A673 (cell line): ENCODE results near the gene AAR2. TPM values are rescaled to one million over a fixed set of nuclear protein-coding genes. Genes with fewer than 3 reads are reported as not detected.

Experiments used
- BruUV-seq: library from RNA; stranded (reverse); fragments of 400-500 nt; replicated peaks from 2 replicates; lab custom pipeline; 2021; lab: Mats Ljungman, UMichigan
- CTCF ChIA-PET: fragments of 300-600 bp; sonication (Branson Sonifier 250); formaldehyde crosslinking; loops from one replicate; lab custom pipeline; 2022; ENCODE audit warnings: antibody characterized with exemption; lab: Charles Lee
- POLR2A ChIA-PET: fragments of 300-600 bp; sonication (Branson Sonifier 250); formaldehyde crosslinking; loops from one replicate; lab custom pipeline; 2022; ENCODE audit warnings: antibody characterized with exemption; ENCODE audit not compliant: low non-redundant PET; lab: Charles Lee
- DNase-seq: peaks from one replicate; pipeline ENCODE4 v3.0.0-alpha.2; 2015; ENCODE audit warnings: low spot score
- H3K27ac ChIP-seq: fragments of 200-600 bp; sonication (generic); 2 replicates; pipeline ENCODE4 v1.5.1; 2016; ENCODE audit warnings: mixed run types, low read depth, mild to moderate bottlenecking, mixed read lengths, antibody characterized with exemption, low read length; ENCODE audit not compliant: poor library complexity, severe bottlenecking
- H3K27me3 ChIP-seq: fragments of 200-600 bp; sonication (generic); replicated peaks from 2 replicates; pipeline ENCODE4 v1.6.1; 2017; ENCODE audit warnings: mixed run types, low read depth, mild to moderate bottlenecking, mixed read lengths, antibody characterized with exemption, low read length; ENCODE audit not compliant: insufficient read depth, poor library complexity
- H3K36me3 ChIP-seq: fragments of 200-600 bp; sonication (generic); 2 replicates; pipeline ENCODE4 v1.6.1; 2016; ENCODE audit warnings: mixed run types, mild to moderate bottlenecking, mixed read lengths, antibody characterized with exemption, low read length; ENCODE audit not compliant: insufficient read depth, poor library complexity, severe bottlenecking
- H3K4me1 ChIP-seq: fragments of 200-600 bp; sonication (generic); 2 replicates; pipeline ENCODE4 v1.6.1; 2017; ENCODE audit warnings: mixed run types, mild to moderate bottlenecking, mixed read lengths, antibody characterized with exemption, low read length; ENCODE audit not compliant: insufficient read depth, poor library complexity, severe bottlenecking
- H3K4me3 ChIP-seq: fragments of 200-600 bp; sonication (generic); 2 replicates; pipeline ENCODE4 v1.5.1; 2016; ENCODE audit warnings: low read depth, mixed run types, mild to moderate bottlenecking, mixed read lengths, low read length; ENCODE audit not compliant: poor library complexity, severe bottlenecking
- H3K9me3 ChIP-seq: fragments of 200-600 bp; sonication (generic); 2 replicates; pipeline ENCODE4 v1.6.1; 2016; ENCODE audit warnings: mixed run types, low read depth, mild to moderate bottlenecking, mixed read lengths, antibody characterized with exemption, low read length; ENCODE audit not compliant: poor library complexity, severe bottlenecking
- EZH2 ChIP-seq: fragments of 200-600 bp; sonication (generic); IDR thresholded peaks from 2 replicates; pipeline ENCODE4 v1.6.1; 2017; ENCODE audit warnings: borderline replicate concordance, low read depth, mild to moderate bottlenecking, mixed read lengths, antibody characterized with exemption, low read length; ENCODE audit not compliant: poor library complexity, severe bottlenecking
- intact Hi-C: fragments of 100-400 bp; cut with micrococcal nuclease; formaldehyde crosslinking; loops from one replicate; pipeline ENCODE4 v1.10.0; 2022; ENCODE audit not compliant: unreplicated experiment
- total RNA-seq: library from RNA; stranded (reverse); gene quantifications from 2 replicates; pipeline ENCODE4 v1.2.3, GENCODE V29; 2021
- TF ChIP-seq, protein P1 (sequence below): fragments of 300-800, 200-600 bp; sonication (generic); conservative IDR thresholded peaks from 2 replicates; pipeline ENCODE4 v1.5.1; 2017; ENCODE audit warnings: low read depth, mild to moderate bottlenecking, antibody characterized with exemption, low read length, moderate library complexity, mixed read lengths

The AAR2 gene
- total RNA-seq, 1 experiment from 2014 or later = 33.6 TPM

DNA sequence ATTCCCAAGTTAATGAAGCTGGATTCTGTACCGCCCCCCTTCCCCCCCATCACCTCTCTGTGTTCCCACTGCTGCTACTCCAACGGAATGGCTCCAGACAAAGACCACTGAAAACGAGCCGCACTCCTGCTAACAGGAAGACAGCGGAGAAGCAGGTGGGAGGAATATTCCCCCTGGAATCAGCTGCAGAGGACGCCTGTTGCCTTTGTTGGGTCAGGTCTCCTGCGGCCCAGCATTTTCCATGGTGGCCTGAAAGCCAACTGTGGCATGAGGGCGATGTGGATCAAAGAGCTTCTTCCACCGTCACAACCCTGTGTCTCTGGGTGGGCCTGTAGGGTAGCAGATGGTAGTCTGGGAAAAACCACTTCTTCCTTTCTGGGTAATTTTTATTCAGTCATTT lies 16.8 kb downstream of the AAR2 start:
- DNase-seq = no peak
- H3K27ac ChIP-seq = no peak overlapping the region
- no peak for TF ChIP-seq EZH2
- TF ChIP-seq, protein P1, sequence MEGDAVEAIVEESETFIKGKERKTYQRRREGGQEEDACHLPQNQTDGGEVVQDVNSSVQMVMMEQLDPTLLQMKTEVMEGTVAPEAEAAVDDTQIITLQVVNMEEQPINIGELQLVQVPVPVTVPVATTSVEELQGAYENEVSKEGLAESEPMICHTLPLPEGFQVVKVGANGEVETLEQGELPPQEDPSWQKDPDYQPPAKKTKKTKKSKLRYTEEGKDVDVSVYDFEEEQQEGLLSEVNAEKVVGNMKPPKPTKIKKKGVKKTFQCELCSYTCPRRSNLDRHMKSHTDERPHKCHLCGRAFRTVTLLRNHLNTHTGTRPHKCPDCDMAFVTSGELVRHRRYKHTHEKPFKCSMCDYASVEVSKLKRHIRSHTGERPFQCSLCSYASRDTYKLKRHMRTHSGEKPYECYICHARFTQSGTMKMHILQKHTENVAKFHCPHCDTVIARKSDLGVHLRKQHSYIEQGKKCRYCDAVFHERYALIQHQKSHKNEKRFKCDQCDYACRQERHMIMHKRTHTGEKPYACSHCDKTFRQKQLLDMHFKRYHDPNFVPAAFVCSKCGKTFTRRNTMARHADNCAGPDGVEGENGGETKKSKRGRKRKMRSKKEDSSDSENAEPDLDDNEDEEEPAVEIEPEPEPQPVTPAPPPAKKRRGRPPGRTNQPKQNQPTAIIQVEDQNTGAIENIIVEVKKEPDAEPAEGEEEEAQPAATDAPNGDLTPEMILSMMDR = no peak
- H3K36me3 ChIP-seq = peaks cover 13% of the 10 kb centered on the region
- H3K9me3 ChIP-seq = no peaks in the 10 kb centered on the region
- peaks cover 3% of the 10 kb centered on the region for H3K4me1 ChIP-seq
- H3K4me3 ChIP-seq = no peak overlapping the region
- ChIA-PET CTCF (no interaction called here), POLR2A (no interaction called here)
- no TSS peak for BruUV-seq
- intact Hi-C loops = no loop called here
- no peaks in the 10 kb centered on the region for H3K27me3 ChIP-seq

DNA sequence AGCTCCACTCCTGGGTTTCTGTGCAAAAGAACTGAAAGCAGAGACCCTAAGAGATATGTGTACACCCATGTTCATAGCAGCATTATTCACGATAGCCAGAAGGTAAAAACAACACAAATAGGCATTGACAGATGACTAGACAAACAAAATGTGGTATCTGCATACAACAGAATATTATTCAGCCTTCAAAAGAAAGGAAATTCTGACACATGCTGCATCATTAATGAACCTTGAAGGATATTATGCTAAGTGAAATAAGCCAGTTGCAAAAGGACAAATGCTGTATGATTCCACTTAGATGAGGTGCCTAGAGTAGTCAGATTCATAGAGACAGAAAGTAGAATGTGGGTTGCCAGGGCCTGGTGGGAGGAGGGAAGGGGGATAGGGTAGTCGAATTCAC lies 17.8 kb downstream of the AAR2 start:
- H3K27ac ChIP-seq = no peak overlapping the region
- peaks cover 3% of the 10 kb centered on the region for H3K4me1 ChIP-seq
- no TSS peak for BruUV-seq
- H3K4me3 ChIP-seq = no peak overlapping the region
- intact Hi-C loops = no loop called here
- POLR2A ChIA-PET = no interaction called here
- CTCF ChIA-PET = no interaction called here
- no peaks in the 10 kb centered on the region for H3K27me3 ChIP-seq
- TF ChIP-seq, protein P1 = no peak
- no peak for TF ChIP-seq EZH2
- no peak for DNase-seq
- peaks cover 6% of the 10 kb centered on the region for H3K36me3 ChIP-seq
- H3K9me3 ChIP-seq = no peaks in the 10 kb centered on the region

DNA sequence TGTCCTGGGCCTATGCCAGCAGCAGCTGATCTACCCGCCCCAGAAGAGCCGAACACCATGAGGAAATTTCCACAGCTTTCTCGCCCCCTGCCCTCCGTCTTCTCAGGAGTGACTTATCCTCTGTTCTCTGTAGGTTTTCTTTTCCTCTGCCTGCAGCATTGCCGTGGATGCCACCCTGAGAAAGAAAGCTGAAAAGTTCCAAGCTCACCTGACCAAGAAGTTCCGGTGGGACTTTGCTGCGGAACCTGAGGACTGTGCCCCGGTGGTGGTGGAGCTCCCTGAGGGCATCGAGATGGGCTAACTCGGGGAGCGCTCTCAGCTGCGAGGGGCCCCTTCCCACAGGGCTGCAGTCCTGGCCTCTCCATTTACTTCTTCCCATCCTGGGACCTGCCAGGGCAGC lies 19.2 kb downstream of the AAR2 start:
- H3K4me3 ChIP-seq = no peak overlapping the region
- CTCF ChIA-PET = no interaction called here
- BruUV-seq = no TSS peak

More for the DNA sequence above, 19.2 kb downstream of the AAR2 start:
- intact Hi-C loops = no loop called here
- H3K36me3 ChIP-seq = peaks cover 6% of the 10 kb centered on the region
- POLR2A ChIA-PET = no interaction called here
- TF ChIP-seq, protein P1 = no peak
- no peak for TF ChIP-seq EZH2
- H3K9me3 ChIP-seq = no peaks in the 10 kb centered on the region
- H3K27me3 ChIP-seq = no peaks in the 10 kb centered on the region
- no peak for DNase-seq
- H3K4me1 ChIP-seq = no peaks in the 10 kb centered on the region
- no peak overlapping the region for H3K27ac ChIP-seq
